CD4-positive, alpha-beta T cell treated with Interleukin-10 for 1 hour (primary cell): ENCODE measurements around the gene PRDM9.
"Not testable (repeated sequence)": the region's sequence is repeated elsewhere in the genome, so short reads cannot be mapped to it uniquely, and the experiment has no call there.

Source experiments
- DNase-seq: peaks from one replicate; pipeline ENCODE4 v3.0.0-alpha.2; 2020

The PRDM9 gene

DNA sequence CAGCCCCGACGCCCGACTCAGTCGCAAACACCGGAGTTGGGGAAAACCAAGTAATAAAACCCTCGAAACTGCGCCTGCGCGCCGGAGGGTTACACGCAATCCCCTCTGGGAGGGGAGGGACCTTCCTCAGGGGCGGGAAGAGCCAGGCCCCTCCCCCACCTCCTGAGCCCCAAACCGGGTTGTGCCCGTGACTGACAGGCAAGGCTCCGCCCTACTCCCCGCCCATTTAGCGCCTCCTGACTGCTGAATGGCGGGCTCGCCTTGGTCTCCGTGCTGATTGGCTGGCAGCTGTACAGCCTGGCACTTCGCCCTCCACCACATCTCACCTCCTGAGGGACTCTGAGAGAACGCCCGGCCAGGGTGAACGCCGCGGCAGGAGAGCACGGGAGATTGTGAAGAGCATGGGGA lies at the start of gene PRDM9:
Gene PRDM9, plus strand, starts transcription at position 332 of the 408 bp plus-strand sequence. CDS start 1,425 bp downstream, outside the sequence.
- DNase-seq: peak; percentile 28

- no peak for DNase-seq
Measured at GRCh38 chr5:23457780-23458179, 49.6 kb upstream of the PRDM9 start.

DNA sequence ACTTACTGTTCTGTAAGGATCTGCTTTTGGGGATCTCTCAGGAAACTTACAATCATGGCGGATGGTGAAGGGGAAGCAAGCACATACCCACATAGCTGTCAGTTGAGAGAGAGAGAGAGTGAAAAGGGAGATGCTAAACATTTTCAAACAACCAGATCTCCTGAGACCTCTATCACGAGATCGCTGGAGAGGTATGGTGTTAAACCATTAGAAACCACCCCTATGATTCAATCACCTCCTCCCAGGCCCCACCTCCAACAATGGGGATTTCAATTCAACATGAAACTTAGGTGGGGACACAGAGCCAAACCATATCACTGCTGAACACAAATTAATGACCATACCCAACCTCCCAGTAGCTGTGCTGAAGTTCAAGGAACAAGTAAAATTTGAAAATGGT lies 48.2 kb upstream of the PRDM9 start:
- DNase-seq: no peak

GRCh38 chr5:23461576-23461975 lies 45.8 kb upstream of the PRDM9 start:
- no peak for DNase-seq

DNA sequence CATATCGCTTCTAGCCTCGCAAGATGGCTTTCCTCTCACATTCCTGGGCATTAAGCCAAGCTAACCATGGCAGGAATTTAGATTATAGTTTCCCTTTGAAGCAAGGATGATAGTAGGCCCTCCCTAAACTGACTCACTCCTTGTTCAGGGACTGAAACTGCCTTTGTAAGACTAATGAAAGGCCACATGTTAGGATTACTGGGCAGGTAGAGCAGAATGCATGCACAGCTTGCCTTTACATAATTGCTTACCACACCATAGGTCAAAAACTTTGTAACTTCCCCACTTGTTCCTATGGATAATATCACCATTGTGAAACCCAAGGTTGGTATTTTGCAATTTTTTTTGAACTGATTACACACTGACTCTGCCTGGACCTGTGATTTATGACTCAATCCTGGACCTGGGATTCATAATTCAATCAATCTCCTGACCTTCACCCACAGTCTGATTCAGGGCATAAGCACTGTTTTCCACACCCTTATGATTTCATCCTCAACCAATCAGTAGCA lies 41.0 kb upstream of the PRDM9 start:
- DNase-seq: no peak

- no peak for DNase-seq
Measured at GRCh38 chr5:23468658-23469057, 38.8 kb upstream of the PRDM9 start.

DNA sequence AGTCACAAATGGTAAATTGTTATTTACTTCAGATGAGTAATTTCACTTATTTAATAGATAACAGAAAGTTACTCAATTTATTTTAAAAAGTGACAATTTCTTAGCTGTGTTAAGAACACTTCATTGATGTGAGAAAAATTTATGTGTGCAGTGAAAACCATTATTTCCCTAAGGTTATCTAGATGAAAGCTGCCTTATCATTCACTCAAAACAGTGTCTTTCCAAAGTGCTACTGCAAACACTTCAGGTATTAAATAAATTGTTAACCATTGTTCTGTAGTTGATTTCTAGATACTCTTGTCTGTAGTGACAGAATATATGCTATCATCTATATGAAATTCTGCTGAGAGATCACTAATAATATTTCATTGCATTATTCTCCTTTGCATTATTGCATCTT lies 33.5 kb upstream of the PRDM9 start:
- no peak for DNase-seq

DNA sequence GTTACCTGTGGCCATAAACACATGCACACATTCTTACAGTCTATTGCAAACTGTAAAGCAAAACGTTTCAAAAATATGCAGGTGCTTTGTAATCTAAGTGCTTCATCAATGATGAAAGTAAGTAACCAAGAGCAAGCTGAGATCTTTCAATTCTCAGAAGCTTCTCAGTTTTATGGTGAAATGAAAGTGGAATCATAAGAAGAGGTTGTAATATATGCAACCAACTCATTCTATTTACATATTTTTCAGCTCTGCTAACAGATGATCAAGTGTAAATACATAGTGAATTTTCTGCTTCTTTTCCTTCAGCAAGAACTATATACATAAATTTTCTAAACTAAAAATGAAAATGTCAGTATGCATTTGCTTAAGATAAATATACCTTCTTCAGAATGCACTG lies 33.1 kb upstream of the PRDM9 start:
- no peak for DNase-seq

GRCh38 chr5:23476580-23476979 lies 30.8 kb upstream of the PRDM9 start:
- no peak for DNase-seq

DNA sequence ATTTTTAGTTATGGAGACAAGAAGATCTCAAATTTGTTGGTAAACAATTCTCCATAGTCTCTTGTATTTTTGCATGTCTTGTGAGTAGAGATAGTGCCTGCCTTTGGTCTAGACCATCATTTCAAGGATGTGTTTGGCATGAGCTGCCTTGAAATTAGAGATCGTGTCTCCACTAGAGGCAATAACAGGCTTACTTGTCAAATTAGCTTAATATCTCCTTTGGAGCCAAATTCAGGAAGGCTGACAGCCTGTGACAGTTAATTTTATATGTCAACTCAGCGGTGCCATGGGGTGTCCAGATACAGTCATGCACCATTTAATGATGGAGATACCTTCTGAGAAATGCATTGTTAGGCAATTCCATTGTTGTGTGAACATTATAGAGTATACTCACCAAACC lies 24.8 kb upstream of the PRDM9 start:
- no peak for DNase-seq

DNA sequence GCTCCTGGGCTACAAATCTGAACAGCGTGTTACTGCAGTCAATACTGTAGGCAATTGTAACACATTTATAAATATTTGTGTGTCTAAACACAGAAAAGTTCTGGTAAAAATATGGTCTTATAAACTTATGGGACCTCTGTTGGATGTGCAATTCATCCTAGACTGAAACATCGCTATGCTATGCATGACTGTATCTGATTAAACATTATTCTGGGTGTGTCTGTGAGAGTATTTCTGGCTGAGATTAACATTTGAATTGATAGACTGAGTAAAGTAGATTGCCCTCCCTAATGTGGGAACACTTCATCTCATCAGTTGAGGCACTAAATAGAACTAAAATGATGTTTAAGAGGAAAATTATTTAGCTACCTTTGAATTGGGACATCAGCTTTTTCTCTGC lies 24.3 kb upstream of the PRDM9 start:
- DNase-seq: no peak

DNA sequence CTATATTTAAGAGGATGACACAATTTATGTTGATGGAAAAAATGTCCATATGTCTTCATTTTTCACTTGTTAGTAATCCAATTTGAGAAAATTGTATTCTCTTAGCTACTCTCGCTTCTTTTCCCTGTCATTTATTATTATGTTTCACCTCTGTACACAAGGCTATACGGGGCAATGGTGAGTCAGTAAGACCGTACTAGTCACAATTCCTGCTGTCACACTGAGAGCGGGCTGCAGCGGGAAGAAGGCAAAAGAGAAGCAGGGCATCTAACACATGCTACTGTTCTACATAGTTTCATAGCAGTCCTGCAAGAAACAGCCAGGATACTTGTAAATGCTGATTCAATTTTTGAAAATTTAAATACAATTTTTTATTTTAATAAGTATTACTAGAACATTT lies 23.3 kb upstream of the PRDM9 start:
- DNase-seq: no peak

DNA sequence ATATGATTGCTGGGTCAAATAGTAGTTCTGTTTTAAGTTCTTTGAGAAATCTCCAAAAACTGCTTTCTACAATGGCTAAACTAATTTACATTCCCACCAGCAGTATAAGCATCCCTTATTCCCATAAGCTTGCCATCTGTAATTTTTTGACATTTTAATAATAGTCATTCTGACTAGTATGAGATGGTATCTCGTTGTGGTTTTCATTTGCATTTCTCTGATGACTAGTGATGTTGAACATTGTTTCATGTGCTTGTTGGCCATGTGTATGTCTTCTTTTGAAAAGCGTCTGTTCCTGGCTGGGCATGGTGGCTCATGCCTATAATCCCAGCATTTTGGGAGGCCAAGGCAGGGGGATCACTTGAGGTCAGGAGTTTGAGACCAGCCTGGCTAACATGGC lies 21.2 kb upstream of the PRDM9 start:
- not testable (repeated sequence) for DNase-seq

DNA sequence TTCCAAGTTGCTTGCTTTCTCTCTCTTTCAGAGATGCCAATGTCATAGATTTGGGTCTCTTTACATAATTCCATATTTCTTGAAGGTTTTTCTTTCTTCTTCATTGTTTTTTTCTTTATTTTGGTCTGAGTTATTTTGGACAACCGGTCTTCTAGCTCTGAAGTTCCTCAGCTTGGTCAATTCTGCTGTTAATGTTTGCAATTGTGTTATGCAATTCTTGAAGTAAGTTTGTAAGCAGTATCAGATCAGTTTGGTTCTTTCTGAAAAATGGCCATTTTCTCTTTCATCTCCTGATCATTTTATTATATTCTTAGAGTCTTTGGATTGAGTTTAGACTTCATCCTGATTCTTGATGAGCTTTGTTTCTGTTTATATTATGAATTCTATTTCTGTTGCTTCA lies 16.4 kb upstream of the PRDM9 start:
- DNase-seq: no peak

- DNase-seq: no peak
Measured at GRCh38 chr5:23494558-23494957, 12.9 kb upstream of the PRDM9 start.

DNA sequence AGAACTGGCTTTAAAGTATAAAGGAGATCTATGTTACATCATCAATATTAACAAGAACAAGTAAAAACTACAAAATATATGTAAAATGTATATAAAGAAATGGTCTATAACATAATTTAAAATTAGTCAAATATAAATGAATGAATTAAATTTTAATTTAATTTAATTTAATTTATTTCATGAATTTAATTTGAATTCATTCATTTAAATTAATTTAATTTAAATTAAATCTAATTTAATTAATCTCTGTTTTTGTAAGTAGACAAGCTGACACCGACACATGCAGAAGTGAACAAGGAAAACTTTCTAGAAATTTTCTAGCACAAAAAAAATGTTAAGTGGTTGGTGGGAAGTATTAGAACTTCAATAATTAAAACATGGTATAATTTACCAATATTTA lies 10.8 kb upstream of the PRDM9 start:
- DNase-seq: no peak

GRCh38 chr5:23506329-23507236 lies 826 bp upstream of the PRDM9 start:
- DNase-seq: no peak

DNA sequence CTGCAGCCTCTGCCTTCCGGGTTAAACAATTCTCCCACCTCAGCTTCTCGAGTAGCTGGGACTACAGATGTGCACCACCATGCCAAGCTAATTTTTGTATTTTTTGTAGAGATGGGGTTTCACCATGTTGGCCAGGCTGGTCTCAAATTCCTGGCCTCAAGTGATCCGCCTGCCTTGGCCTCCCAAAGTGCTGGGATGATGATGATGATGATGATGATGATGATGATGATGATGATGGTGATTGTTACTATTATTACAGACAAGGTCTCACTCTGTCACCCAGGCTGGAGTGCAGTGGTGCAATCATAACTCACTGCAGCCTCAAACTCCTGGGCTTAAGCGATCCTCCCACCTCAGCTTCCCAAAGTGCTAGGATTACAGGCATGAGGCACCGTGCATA lies 3.0 kb downstream of the PRDM9 start:
- not testable (repeated sequence) for DNase-seq

DNA sequence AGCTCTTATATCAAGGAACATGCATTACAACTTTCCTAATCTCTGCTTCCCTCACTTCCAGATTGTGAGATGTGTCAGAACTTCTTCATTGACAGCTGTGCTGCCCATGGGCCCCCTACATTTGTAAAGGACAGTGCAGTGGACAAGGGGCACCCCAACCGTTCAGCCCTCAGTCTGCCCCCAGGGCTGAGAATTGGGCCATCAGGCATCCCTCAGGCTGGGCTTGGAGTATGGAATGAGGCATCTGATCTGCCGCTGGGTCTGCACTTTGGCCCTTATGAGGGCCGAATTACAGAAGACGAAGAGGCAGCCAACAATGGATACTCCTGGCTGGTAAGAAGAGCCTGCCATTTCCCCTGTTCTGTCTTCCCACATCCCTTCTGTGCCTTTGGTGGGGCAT lies 15.1 kb downstream of the PRDM9 start:
- DNase-seq: no peak

GRCh38 chr5:23523031-23523430 lies 15.6 kb downstream of the PRDM9 start:
- no peak for DNase-seq

- DNase-seq: no peak
Measured at GRCh38 chr5:23523998-23524397, 16.6 kb downstream of the PRDM9 start.

DNA sequence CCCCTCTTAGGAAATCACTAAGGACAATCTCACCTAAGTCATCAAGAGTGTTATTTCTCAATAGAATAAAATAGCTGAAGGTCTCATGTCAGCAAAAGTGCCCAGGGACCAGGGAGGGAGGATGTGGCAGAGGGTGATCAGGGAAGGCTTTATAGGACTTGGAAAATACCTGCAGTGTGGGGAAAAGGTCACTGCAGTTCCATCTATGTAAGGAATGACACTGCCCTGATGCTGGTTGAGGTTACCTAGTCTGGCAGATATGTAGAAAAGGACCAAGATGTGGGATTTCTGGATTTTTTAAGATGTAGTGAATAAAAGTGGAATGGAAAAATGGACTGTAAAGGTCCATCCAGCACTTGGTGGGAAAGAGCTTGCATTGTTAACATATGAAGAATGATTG lies 18.3 kb downstream of the PRDM9 start:
- no peak for DNase-seq

GRCh38 chr5:23526616-23527015 lies 19.2 kb downstream of the PRDM9 start:
- not testable (repeated sequence) for DNase-seq

GRCh38 chr5:23527216-23527920 lies 20.0 kb downstream of the PRDM9 start:
- DNase-seq: not testable (repeated sequence)
